ENCODE data around the gene CFDP1. TPM values are rescaled to one million over a fixed set of nuclear protein-coding genes. Genes with fewer than 3 reads are reported as not detected.

The CFDP1 gene
- total RNA-seq, 1 experiment from 2014 or later, result 24.7 TPM

GRCh38 chr16:75267631-75268264 lies 165.6 kb downstream of the CFDP1 start:
- peak; percentile 88 for DNase-seq (ENCODE audit: low read depth)

DNA sequence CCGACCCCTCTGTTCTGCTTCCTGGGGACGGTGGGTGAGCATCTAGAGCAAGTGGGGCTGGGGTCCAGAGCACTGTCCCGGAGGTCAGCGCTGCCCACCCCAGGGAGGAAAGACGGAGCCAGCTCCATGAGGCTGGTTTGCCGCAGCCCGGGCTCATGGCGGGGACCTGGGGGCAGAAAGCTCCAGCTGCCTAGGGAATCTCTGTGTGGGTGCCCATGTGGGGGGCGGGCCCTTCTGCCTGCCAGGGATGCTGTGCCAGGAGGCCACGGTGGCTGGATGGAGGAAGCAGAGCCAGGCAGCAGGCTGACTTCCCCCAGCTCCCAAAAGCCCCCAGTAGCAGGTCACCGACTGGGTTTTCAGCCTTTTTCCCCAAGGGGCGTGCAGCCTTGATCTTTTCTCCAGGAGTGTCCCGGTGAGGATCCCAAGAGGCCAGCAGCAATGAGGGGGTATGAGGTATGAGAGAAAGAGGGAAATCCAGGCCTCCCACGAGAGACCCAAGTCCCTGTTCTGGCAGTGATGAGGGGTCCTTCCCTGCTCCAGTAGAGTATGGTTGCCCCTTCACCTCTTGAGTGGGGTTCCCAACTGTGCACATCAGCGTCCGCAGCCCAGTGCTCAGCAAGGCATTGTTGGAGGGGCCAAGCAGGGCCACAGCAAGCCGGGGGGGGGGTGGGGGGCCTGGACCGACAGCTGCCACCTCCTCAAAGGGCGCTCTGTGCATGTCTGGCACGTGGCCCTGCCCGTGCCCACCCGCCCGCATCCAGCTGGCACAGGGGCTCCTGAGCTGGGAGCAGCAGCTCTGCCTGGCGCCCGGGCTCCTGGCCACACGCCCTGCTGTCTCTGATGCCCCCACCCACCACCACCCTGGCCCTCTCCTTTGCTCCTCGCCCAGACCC lies 166.3 kb downstream of the CFDP1 start:
- no peak for DNase-seq (ENCODE audit: low read depth)

DNA sequence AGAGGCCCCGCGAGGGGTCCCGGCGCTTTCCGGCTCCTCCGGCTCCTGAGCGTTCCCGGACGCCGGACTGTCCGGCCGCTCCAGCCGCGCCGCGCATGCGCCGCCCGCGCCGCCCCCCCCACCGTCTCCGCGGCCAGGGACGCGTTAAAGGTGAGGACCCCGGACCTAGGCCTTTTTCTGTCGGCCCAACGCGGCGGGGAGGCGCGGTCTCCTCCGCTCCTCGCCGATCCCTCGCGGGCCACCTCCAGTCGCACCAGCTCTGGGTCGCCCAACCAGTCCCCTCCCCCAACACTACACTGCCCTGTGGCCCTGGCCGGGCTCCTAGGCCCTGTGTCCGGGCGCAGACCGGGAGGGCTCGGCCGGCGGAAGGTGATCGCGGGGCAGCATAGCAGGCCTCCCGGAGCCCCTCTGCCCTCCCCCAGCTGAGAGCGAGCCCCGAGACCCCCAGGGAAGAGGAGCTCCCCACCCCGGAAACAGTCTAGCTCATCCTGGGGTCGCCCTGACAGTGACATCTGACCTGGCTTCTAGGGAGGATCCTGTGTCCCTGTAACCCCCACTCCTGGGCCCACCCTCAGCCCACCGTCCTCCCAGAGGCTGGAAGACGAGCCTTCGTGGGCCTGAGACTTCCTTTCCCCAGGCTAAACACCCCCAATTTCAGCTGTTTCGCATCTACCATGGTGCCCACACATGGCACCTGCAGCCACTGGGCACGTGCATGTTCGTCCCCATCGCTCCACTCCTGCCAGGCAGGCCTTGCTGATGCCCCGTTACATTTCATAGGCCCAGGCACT lies 167.2 kb downstream of the CFDP1 start:
- peak; percentile 68 for DNase-seq (ENCODE audit: low read depth)

- no peak for DNase-seq (ENCODE audit: low read depth)
These were observed 168.0 kb downstream of the CFDP1 start for GRCh38 chr16:75264999-75265910.

GRCh38 chr16:75264457-75264998 lies 168.8 kb downstream of the CFDP1 start:
- DNase-seq (ENCODE audit: low read depth), result no peak

DNA sequence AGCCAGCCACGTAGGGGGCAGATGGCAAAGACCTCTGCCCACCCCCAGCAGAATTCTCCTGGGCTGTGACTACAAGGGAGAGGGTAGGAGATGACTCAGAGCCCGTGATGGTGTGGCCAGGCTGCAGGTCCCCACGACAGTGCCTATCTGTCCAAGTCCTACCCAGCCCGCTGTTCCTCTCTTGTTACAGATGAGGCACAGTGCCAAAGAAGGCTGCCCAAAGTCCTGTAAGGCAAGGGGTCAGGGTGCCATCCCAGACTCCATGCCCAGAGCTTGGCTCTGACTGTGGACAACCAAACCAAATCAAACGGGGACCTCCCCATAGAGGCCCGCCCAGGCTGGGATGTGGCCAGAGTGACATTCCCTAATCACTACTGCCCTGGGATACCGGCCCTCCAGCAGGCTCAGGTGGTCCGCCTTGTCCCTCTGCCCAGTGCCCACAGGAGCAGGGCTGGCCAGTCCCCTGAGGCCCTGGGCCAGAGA lies 169.3 kb downstream of the CFDP1 start:
- DNase-seq (ENCODE audit: low read depth), result peak; percentile 56

GRCh38 chr16:75263291-75263962 lies 169.9 kb downstream of the CFDP1 start:
- DNase-seq (ENCODE audit: low read depth), result no peak

DNA sequence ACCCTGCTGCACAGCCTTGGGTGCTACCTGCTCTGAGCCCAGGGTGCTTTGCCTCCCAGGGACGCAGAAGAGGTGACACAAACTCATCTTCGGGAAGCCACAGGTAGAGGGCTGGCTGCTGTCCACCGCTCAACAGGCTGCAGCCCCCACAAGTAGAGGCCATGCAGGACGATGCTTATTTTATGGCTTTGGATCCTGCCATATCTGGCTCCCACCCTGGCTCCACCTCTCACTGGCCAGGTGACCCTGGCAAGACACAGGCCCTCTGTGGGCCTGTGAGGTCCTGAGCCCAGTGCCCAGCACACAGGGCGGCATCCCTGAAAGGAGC lies 170.5 kb downstream of the CFDP1 start:
- DNase-seq (ENCODE audit: low read depth), result no peak

GRCh38 chr16:75262104-75262799 lies 171.1 kb downstream of the CFDP1 start:
- DNase-seq (ENCODE audit: low read depth), result no peak

- no peak for DNase-seq (ENCODE audit: low read depth)
These were observed 171.7 kb downstream of the CFDP1 start for GRCh38 chr16:75261590-75262078.

DNA sequence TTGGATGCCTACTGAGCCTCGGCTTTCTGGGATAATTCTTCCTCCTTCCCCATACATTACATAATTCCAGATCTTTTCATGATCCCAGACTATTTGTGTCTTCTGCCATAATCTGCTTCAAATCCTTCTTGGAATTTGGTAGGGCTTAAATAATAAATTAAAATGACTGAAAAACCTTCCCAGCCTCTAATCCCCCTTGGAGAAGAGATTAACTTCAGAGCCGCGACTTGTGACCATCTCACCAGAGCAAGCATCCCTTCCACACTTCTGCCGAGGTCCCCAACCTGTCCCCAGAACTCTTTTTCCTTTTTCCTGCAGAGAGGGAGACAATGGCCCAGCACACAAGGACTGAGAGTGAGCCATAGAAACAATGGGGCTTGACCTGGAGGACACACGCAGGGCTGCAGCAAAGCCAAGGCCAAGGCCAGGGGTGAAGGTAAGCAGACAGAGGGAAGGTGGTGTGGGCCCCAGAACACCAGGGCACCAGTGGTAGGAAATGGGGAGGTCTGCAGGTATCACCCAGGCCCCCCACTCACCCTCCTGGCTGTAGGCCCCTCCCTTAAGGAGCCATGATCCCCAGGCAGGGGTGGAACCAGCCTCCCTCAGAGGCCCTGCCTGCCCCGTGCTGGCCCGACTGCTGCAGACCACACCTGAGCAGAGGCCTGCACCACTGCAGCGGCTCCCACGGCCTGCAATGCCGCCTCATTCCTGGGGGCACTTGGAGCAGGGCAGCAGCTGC lies 172.3 kb downstream of the CFDP1 start:
- DNase-seq (ENCODE audit: low read depth), result no peak

DNA sequence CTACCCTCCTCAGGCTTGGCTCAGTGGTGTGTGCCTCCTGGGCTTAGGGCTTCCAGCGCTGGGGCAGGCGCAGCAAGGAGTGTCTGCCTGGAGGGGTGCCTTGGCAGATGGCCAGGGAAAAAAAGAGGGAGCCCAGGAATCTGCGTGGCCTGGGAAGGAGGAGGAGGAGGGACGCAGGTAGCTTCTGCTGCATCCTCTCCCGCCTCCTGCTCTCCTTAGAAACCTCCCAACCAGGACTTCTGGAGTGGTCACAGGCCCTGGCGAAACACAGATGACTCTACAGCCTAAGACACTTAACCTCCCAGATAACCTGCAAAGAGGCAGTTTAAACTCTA lies 174.5 kb downstream of the CFDP1 start:
- DNase-seq (ENCODE audit: low read depth), result no peak

- no peak for DNase-seq (ENCODE audit: low read depth)
These were observed 175.2 kb downstream of the CFDP1 start for GRCh38 chr16:75257886-75258806.

DNA sequence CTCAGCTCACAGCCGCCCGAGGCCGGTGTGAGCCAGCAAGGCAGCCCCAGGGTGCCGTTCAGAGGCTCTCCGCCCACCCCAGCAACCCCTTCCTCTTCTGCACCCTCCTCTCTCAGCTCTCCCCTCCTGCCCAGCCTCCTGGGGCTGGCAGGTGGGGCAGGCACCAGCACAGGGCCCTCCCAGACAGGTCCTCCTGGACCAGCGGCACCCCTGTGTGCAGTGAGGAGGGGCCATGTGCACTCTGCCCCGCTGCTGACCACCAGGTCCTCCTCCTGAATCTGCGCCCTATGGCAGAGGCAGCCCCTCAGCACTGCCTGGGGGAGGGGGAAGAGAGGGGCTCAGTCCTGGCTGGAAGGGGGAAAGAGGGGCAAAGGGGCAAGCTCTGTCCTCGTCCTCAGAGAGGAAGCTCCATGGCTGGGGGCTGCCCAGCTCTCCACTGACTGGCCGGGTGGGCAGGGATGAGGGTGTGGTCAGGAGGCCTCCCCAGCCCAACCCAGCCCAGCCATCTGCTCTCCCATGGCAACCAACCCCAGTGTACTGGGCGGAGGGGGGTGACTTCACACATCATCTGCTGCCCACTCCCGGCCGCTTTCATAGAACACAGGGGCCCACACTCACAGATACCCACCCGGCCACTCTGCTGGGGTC lies 176.5 kb downstream of the CFDP1 start:
- DNase-seq (ENCODE audit: low read depth), result no peak

DNA sequence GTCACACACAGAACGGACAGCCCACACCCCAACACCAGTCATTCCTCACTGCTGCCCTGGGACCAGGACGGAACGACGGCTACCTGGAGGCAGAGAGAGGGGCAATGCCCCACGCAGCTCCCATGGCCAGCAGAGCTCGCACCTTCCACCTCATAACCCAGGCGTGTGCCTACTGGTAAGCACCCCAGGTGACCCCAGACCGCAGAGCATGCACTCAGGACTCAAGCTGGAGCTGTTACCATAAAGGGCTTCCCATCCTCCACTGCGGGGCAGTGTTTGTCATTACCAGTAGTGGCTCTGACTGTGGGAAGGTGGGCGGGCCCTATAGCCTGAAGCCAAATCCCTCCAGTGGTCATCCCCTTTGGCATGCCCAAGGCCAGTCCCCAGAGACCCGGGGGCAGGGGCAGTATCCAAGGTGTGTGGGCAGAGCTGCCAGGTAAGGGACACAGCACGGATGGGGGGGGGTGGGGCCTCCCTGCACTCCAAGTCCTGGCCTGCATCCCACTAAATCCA lies 177.2 kb downstream of the CFDP1 start:
- no peak for DNase-seq (ENCODE audit: low read depth)

- no peak for DNase-seq (ENCODE audit: low read depth)
These were observed 178.9 kb downstream of the CFDP1 start for GRCh38 chr16:75254359-75254837.
